ENCODE measurements around the gene TXN. TPM values are rescaled to one million over a fixed set of nuclear protein-coding genes. Genes with fewer than 3 reads are reported as not detected.

TXN gene
- 10 to 100 TPM; 90.5 to 92.5 TPM for total RNA-seq

DNA sequence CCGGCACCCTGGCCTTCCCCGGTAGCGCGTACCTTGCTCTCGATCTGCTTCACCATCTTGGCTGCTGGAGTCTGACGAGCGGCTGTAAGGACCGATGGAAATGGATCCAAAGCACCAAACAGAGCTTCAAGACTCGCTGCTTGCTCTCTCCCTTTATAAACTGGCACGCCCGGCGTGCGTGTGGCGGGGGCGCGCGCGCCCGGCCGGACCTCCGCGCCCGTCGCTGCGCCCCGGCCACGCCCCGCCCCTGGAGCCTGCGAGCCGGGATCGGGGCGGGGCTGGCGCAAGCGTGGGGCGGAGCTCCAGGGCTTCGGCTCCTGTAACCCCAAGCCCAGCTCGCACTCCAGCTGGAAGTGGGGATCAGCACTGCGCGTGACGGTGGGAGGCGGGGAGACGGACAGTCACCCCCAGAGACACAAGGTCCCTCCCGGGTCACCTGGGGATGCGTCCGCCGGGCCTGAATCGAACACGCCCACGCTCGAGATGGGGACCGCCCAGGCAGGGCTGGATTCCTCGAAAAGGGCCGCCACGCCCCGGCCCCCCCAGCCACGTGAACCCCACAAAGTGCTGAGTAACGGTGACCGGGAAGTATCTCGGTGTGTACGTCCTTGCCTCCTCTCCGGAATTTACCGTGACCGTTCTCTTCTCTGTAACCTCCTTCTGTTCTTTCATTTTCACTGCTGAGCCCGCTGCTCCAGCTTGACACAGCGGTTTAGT lies at the start of gene TXN:
TXN (minus strand) TSS at position 128 of the 717 bp plus-strand sequence; CDS start at position 56, 72 bp downstream.
- TF ChIP-seq, protein P1, sequence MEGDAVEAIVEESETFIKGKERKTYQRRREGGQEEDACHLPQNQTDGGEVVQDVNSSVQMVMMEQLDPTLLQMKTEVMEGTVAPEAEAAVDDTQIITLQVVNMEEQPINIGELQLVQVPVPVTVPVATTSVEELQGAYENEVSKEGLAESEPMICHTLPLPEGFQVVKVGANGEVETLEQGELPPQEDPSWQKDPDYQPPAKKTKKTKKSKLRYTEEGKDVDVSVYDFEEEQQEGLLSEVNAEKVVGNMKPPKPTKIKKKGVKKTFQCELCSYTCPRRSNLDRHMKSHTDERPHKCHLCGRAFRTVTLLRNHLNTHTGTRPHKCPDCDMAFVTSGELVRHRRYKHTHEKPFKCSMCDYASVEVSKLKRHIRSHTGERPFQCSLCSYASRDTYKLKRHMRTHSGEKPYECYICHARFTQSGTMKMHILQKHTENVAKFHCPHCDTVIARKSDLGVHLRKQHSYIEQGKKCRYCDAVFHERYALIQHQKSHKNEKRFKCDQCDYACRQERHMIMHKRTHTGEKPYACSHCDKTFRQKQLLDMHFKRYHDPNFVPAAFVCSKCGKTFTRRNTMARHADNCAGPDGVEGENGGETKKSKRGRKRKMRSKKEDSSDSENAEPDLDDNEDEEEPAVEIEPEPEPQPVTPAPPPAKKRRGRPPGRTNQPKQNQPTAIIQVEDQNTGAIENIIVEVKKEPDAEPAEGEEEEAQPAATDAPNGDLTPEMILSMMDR (IDR thresholded peaks at IDR 0.05) = no peak
- peaks cover 0 to 23% of the 10 kb centered on the region in 2 donors for H3K4me1 ChIP-seq

DNA sequence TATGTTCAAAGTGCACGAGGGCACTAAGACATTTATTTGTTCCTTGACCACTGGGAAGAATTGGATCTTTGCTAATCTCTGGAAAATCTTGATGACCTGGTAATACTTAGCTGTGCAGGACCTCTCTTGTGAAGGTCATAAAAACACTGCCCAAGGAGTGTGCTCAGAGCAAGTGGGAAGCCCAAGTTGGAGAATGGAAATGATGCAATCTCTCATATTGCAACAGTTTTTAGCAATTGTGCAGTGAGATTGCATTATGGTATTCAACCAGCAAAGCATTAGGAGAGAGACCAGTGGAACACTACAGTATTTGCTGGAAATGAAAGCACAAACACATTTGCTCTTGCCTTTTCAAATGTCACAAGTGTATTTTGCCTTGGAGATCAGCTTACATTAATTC lies 46.8 kb upstream of the TXN start:
- DNase-seq (ENCODE audit: low spot score) = no peak
- H3K4me3 ChIP-seq = no peak overlapping the region
- no peaks in the 10 kb centered on the region for H3K36me3 ChIP-seq
- H3K27ac ChIP-seq = no peak overlapping the region
- TF ChIP-seq, protein P1 (IDR thresholded peaks at IDR 0.05) = no peak
- no peaks in the 10 kb centered on the region for H3K4me1 ChIP-seq
- no peaks in the 10 kb centered on the region for H3K9me3 ChIP-seq
- H3K27me3 ChIP-seq = no peaks in the 10 kb centered on the region

More for the DNA sequence above, at the start of gene TXN:
- Histone ChIP-seq H3K4me3 (peak within 1 kb of the TSS; percentile 83 to 88), H3K27me3 (no peaks in the 10 kb centered on the region), H3K27ac (peak within 1 kb of the TSS; percentile 91 to 95), H3K36me3 (no peaks in the 10 kb centered on the region), H3K9me3 (no peaks in the 10 kb centered on the region)
- peak; percentile 90 for DNase-seq (ENCODE audit: low spot score)

DNA sequence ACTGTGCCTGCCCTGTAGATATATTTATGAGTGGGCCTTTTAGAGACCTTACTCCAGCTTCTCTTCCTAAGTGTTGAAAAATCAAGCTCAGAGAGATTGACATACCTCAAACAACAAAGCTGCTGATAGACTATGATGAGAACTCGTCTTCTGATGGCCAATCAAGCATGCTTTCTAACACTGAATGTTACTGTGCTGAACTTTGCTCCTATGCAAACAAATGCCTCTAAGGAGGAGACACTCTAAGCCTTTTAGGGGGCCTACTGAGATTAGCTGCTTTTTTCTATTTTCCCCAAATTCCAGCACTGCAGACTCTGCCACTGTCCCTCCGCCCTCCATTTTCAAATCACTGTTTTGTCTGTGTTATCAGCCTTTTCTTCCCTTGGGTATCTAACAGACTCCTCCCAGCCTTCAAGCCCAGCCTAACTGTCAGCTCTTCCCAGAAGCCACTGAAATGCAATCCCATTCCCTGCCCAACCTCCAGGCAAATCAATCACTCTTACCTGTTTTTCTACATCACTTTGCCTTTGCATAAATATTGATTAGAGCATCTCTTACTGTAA lies 41.8 kb upstream of the TXN start:
- H3K27me3 ChIP-seq = no peaks in the 10 kb centered on the region
- H3K4me3 ChIP-seq = no peak overlapping the region
- H3K36me3 ChIP-seq = no peaks in the 10 kb centered on the region
- no peaks in the 10 kb centered on the region for H3K9me3 ChIP-seq
- no peaks in the 10 kb centered on the region for H3K4me1 ChIP-seq
- DNase-seq (ENCODE audit: low spot score) = no peak
- TF ChIP-seq, protein P1 (IDR thresholded peaks at IDR 0.05) = no peak
- no peak overlapping the region for H3K27ac ChIP-seq

DNA sequence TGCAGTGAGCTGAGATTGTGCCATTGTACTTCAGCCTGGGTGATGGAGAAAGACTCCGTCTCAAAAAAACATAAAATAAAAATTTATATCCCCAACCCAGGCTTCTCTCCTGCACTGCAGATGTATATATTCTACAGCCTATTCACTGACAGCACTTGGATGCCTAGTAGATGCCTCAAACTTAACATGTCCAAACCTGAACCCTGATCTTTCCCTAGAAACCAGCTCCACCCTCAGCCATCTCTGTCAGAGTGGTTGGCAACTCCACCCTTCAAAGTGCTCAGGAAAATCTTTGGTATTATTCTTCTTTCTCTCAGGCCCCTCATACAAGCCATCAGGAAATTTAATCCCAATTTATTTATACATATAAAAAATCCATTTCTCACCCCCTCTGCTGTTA lies 36.9 kb upstream of the TXN start:
- H3K4me3 ChIP-seq = no peak overlapping the region
- DNase-seq (ENCODE audit: low spot score) = no peak
- H3K27me3 ChIP-seq = no peaks in the 10 kb centered on the region
- TF ChIP-seq, protein P1 (IDR thresholded peaks at IDR 0.05) = no peak
- no peaks in the 10 kb centered on the region for H3K9me3 ChIP-seq
- no peaks in the 10 kb centered on the region for H3K4me1 ChIP-seq
- no peak overlapping the region for H3K27ac ChIP-seq
- H3K36me3 ChIP-seq = no peaks in the 10 kb centered on the region

DNA sequence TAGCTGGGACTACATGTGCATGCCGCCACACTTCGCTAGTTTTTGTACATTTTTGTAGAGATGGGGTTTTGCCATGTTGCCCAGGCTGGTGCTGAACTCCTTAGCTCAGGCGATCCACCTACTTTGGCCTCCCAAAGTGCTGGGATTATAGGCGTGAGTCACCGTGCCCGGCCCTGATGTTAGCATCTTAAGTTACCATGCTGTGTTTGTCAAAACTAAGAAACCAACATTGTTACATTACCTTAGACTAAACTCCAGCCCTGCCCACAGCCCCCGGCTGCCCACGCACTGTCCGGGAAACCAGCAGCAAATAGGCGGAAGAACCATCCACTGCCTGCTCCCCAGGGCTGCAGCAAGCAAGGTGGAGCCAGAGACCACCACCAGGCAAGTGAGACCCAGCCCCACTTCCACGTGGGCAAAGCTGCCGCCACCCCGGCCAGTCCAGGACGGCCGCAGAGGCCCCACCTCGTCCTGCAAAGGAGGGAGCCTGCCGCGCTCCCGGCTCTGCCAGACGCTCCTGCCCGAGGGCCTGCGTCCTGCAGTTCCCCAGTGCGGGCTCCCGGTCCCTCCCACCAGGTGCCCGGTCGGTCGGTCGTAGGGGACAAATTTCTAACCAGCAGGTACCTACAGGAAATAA lies 35.7 kb upstream of the TXN start:
- TF ChIP-seq, protein P1 (IDR thresholded peaks at IDR 0.05) = no peak
- Histone ChIP-seq H3K27me3 (no peaks in the 10 kb centered on the region), H3K27ac (no peak overlapping the region), H3K4me3 (no peak overlapping the region), H3K36me3 (no peaks in the 10 kb centered on the region), H3K4me1 (no peaks in the 10 kb centered on the region), H3K9me3 (no peaks in the 10 kb centered on the region)
- DNase-seq (ENCODE audit: low spot score) = no peak

Data from right atrium auricular region (tissue), 2 donors.